GM21526 (cell line): ENCODE data around the gene HAVCR1.
"Not testable (repeated sequence)": the region's sequence is repeated elsewhere in the genome, so short reads cannot be mapped to it uniquely, and the experiment has no call there.

Source experiments
- ATAC-seq: cut with Tn5 transposase; IDR thresholded peaks from one replicate; pipeline ENCODE4 v1.9.1; 2021; ENCODE audit warnings: moderate library complexity; ENCODE audit not compliant: unreplicated experiment, low FRiP score

Gene HAVCR1

DNA sequence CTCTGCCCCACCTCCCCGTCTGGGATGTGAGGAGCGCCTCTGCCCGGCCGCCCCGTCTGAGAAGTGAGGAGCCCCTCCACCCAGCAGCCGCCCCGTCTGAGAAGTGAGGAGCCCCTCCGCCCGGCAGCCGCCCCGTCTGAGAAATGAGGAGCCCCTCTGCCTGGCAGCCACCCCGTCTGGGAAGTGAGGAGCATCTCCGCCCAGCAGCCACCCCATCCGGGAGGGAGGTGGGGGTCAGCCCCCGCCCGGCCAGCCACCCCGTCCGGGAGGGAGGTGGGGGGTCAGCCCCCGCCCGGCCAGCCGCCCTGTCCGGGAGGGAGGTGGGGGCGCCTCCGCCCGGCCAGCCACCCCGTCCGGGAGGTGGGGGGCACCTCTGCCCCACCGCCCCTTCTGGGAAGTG is 44.8 kb downstream of the HAVCR1 start:
- not testable (repeated sequence) for ATAC-seq

DNA sequence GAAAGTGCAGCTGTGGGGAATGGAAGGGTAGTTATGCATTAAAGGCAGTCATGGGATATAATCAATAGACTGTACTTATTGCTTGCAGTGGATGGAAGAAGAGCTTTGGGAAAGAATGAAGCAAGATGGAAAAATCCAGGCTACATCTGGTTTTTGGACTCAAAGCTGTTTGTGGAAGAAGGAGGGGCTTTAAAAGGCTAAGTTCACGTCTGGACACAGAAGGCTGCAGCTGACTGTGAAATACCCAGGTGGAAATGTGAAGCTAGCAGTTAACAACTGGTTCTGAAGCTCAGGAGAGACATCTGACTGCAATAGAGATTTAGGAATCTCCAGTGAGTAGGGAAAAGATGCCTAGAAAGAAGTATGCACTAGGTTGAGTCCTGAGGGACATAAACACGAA is 52.7 kb downstream of the HAVCR1 start:
- no peak for ATAC-seq

DNA sequence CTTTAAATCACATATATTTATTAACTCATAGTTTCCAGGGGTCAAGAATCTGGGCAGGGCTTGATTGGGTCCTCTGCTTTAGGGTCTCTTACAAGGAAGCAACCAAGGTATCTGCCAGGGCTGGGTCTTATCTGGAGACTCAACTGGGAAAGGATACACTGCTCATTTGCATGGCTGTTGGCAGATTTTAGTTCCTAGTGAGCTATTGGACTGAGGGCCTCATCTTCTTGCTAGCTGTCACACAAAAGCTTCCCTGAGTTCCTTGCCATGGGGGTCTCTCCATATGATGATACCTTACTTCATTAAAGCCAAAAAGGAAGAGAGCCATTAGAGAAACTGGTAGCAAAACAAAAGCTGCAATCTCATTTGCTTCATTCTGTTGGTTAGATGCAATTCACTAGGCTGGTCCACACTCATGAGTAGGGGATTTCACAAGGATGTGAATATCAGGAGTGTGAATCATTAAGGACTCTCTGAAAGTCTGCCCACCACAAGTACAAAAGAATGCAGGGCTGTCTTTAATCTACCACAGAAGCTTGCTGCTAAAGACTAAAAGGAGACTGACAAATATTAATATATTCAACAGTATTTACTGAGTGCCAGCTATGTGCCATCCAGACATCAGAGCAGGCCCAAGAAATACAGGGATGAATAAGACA is 53.9 kb downstream of the HAVCR1 start:
- ATAC-seq: no peak

DNA sequence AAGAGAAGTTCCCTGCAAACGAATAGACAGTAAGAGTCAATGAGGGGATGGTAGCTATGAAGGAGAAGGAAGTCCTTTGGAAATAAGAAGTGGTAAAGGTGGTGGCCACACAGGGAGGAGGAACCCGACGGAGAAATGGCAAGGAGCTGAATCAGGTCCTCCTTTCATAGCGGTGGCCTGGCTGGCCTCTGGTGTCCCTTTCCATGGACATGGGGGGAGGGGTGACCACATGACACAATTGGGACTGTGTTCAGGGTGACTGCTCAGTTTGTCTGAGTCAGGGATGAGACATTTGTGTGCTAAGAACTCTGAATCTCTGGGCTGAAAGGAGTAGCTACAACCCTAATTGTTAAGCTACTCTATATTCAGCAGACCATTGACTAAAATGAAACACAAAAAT is 67.2 kb downstream of the HAVCR1 start:
- ATAC-seq: no peak

DNA sequence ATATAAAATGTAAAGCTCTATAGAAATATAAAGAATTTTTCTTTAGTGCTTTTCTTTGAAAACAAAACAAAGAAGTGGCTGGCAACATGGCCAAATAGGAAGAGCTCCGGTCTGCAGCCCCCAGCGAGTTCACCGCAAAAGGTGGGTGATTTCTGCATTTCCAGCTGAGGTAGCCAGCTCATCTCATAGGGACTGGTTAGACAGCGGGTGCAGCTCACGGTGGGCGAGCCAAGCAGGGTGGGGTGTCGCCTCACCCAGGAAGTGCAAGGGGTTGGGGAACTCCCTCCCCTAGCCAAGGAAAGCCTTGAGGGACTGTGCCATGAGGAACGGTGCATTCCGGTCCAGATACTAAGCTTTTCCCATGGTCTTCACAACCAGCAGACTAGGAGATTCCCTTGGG is 74.9 kb downstream of the HAVCR1 start:
- ATAC-seq: no peak

DNA sequence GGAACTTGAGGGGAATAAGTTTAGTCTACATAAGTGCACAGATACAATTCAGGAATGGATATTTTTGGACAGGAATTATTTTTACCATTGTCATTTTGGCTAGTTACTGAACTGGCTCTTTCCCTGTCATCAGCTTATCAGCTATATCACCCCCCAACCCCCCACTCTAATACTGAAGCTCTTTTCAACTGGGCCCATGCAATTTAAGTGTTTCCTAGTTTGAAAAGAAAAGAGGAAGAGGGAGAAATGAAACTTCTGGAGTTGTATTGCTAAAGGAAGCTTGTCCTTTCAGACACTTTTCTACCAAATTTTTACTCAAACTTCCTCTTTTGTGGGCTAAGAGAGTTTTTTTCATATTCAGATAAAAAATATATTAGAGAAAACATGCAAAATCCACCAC is 77.4 kb downstream of the HAVCR1 start:
- ATAC-seq: no peak
